Right lobe of liver (tissue), 4 donors: ENCODE results near the gene ODF2L.

Source experiments
- POLR2A ChIP-seq: fragments of 450-650 bp; IDR thresholded peaks from one replicate; pipeline ENCODE4 v1.6.1; 2017; ENCODE audit warnings: antibody characterized with exemption, mild to moderate bottlenecking
- TF ChIP-seq, protein P1 (sequence below), 4 donors: fragments of 200-600 bp in 3 of 4; fragments of 450-650 bp in 1 of 4; IDR thresholded peaks; one replicate each; pipeline versions ENCODE4 v1.5.1 to v1.8.0; 2016 to 2022; ENCODE audit warnings: antibody characterized with exemption in 4 of 4, mild to moderate bottlenecking in 2 of 4
- donor health status: DM: no; HTN: no; CAD: no.
- donor health status: DM: no; HTN: no; CAD: no.
- donor health status: DM: no; HTN: yes; CAD: no.

DNA sequence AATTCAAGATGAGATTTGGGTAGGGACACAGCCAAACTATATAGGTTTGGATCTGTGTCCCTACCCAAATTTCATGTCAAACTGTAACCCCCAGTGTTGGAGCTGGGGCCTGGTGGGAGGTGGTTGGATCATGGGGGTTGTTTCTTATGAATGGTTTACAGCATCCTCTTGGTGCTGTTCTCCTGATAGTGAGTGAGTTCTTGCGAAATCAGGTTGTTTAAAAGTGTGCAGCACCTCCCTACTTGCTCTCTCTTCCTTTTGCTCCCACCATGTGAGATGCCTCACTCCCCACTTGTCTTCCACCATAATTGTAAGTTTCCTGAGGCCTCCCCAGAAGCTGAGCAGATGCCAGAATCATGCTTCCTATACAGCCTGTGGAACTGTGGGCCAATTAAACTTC lies 17.3 kb downstream of the ODF2L start:
- TF ChIP-seq POLR2A = no peak
- TF ChIP-seq, protein P1, sequence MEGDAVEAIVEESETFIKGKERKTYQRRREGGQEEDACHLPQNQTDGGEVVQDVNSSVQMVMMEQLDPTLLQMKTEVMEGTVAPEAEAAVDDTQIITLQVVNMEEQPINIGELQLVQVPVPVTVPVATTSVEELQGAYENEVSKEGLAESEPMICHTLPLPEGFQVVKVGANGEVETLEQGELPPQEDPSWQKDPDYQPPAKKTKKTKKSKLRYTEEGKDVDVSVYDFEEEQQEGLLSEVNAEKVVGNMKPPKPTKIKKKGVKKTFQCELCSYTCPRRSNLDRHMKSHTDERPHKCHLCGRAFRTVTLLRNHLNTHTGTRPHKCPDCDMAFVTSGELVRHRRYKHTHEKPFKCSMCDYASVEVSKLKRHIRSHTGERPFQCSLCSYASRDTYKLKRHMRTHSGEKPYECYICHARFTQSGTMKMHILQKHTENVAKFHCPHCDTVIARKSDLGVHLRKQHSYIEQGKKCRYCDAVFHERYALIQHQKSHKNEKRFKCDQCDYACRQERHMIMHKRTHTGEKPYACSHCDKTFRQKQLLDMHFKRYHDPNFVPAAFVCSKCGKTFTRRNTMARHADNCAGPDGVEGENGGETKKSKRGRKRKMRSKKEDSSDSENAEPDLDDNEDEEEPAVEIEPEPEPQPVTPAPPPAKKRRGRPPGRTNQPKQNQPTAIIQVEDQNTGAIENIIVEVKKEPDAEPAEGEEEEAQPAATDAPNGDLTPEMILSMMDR (IDR thresholded peaks at IDR 0.05) = no peak
